PC-3 (cell line): Measurements from ENCODE around the gene MCM9.

Source experiments
- EZH2 ChIP-seq: fragments of 300-600 bp; sonication (generic); IDR thresholded peaks from one replicate; pipeline ENCODE4 v1.6.1; 2017; ENCODE audit warnings: antibody characterized with exemption, mild to moderate bottlenecking, low read length; ENCODE audit not compliant: unreplicated experiment
- TF ChIP-seq, protein P1 (sequence below): fragments of 300-600 bp; sonication (generic); conservative IDR thresholded peaks from 2 replicates; pipeline ENCODE4 v1.5.1; 2017; ENCODE audit warnings: antibody characterized with exemption, low read depth, mild to moderate bottlenecking, low read length

DNA sequence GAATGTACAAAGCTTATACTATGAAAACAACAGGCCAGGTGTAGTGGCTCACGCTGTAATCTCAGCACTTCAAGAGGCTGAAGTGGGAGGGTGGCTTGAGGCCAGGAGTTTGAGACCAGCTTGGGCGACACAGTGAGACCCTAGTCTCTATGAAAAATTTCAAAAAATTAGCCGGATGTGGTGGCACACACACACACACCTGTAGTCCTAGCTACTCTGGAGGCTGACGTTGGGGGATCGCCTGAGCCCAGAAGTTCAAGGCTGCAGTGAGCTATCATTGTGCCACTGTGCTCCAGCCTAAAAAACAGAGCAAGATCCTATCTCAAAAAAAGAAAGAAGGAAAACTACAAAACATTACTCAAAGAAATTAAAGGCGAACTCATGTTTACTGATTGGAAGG is 48.3 kb downstream of the MCM9 start:
- TF ChIP-seq, protein P1, sequence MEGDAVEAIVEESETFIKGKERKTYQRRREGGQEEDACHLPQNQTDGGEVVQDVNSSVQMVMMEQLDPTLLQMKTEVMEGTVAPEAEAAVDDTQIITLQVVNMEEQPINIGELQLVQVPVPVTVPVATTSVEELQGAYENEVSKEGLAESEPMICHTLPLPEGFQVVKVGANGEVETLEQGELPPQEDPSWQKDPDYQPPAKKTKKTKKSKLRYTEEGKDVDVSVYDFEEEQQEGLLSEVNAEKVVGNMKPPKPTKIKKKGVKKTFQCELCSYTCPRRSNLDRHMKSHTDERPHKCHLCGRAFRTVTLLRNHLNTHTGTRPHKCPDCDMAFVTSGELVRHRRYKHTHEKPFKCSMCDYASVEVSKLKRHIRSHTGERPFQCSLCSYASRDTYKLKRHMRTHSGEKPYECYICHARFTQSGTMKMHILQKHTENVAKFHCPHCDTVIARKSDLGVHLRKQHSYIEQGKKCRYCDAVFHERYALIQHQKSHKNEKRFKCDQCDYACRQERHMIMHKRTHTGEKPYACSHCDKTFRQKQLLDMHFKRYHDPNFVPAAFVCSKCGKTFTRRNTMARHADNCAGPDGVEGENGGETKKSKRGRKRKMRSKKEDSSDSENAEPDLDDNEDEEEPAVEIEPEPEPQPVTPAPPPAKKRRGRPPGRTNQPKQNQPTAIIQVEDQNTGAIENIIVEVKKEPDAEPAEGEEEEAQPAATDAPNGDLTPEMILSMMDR: no peak
- no peak for TF ChIP-seq EZH2
